GM19035 (cell line): ENCODE data around the gene FOXI1.
"Not testable (repeated sequence)": the region's sequence is repeated elsewhere in the genome, so short reads cannot be mapped to it uniquely, and the experiment has no call there.

Experiments
- ATAC-seq: cut with Tn5 transposase; IDR thresholded peaks from one replicate; pipeline ENCODE4 v1.9.1; 2021; ENCODE audit not compliant: unreplicated experiment

The FOXI1 gene

DNA sequence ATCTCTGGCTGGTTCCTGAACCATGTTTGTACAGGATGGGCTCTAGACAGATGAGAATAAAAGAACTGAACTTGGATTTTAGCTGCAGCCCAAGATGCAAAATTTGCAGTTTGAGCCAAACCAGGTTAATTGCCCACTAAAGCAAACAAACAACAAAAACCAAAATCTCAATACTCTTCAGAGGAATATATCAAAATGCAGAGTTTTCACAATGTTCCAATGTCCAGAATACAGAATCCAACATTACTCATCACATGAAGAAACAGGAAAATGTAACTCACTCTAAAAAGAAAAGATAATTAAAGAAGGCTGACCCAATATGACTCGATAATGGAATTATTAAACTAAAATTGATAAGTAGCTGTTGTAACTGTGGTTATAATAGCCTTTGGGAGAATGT lies 20.4 kb downstream of the FOXI1 start:
- ATAC-seq, result no peak

DNA sequence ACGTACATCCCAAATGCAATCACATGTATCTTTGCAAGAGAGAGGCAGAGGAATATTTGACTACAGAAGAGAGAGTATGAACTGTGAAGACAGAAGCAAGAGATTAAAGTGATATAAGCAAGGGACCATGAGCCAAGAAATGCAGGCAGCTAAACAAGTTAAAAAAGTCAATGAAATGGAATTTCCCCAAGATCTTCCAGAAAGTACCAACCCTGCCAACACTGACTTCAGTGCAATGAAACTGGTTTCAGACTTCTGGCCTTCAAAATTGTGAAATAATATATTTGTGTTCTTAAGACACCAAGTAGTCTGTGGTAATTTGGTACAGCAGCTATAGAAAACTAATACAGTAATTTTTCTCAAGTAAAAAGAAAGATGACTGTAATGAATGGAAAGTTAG lies 20.9 kb downstream of the FOXI1 start:
- ATAC-seq, result no peak

DNA sequence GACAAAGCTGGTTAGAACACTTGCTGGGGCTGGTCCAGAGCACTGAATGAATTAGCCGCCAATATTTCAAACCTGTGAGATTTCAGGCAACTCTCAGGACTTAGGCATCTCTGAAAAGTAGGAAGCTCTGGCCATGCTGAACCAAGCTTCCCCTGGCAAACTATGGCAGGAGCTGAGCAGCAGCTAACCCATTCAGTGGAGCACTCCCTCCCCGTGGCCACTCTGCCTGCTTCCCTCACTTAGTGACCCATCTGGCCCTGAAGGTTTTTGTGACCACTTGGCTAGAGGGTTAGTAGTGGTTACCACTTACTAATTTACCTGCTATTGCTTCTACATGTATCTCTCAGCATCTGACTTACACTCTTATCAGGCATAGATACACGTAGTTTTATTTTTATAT lies 25.5 kb downstream of the FOXI1 start:
- ATAC-seq, result no peak

DNA sequence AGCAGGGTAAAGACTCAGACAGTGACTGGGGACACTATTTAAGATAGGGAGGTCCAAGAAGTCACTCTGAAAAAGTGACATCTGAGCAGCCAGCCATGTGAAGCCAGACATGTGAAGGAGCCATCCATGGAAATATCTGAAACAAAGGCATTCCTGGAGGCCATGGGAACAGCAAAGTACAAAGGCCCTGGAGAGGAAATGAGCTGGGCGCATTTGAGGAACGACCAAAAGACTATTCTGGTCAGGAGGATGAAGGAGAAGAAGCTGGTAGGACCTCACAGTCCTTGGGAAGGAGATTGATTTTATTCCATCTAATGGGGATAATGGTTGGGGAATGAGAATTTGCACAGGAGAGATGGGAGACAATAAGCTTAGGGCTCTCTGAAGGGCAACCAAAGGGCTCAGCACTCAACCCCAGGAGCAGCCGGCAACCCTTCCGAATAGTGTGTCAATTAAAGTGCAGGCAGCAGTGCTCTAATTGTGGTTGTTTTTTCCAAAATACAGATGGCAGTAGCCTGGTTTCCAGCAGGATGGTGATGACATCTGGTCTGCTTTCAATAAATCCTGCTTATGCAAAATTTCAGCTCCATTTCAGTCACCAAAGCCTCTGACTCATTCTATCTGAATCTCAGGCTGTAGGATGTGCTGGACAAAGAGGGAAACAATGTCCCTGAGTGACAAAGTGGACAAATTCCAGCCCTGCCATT lies 26.7 kb downstream of the FOXI1 start:
- no peak for ATAC-seq

DNA sequence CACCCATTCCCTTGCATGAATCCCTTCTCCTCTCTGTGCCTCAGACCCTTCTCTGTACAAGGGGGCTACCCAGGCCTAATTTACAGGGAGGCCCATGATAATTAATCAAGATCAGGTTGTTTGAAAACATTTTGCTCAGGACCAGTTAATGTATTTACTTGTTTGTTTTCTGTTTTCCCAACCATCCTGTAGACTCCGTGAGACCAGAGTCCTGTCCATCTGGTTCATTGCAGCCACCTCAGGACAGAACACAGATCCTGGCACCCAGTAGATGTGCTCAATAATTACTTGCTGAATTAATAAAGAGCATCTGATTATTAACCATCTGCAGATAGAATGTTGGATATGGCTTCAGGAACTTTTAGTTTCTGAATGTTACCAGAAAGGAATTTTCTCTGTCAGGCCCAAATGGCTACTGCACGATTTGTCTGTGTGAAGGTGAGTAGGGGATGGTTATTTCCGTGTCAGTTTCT lies 27.3 kb downstream of the FOXI1 start:
- ATAC-seq, result no peak

DNA sequence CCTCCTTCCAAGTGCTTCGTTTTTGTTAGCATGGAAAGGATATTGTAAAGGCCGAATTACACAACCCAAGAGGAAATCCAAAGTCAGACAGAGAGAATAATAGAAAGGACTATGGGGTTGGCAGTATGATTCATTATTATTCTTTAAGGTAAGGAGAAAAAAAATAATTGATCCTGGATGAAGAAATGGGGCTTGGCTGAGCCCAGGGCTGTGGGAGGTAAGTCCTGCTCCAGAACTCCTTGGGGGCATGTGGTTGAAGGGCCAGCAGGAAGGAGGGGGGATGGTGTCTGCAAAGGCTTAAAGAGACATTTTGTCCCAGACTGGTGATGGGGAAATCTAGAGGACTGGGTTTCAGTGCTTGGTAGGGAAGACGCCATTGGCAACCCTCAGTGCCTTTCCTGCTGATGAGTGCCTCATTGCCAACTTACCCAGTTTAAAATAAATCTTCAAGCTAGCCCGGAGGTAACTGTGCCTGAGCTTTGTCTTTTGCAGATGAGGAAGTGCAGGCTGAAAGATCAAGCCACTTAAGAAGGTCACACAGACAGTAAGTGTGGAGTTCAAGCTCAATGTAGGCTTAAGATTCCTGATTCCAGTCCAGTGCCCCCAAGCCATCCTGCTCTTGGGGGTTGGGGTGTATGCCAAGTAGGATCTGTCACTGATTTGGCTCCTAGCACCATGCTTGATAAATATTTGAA lies 30.2 kb downstream of the FOXI1 start:
- no peak for ATAC-seq

DNA sequence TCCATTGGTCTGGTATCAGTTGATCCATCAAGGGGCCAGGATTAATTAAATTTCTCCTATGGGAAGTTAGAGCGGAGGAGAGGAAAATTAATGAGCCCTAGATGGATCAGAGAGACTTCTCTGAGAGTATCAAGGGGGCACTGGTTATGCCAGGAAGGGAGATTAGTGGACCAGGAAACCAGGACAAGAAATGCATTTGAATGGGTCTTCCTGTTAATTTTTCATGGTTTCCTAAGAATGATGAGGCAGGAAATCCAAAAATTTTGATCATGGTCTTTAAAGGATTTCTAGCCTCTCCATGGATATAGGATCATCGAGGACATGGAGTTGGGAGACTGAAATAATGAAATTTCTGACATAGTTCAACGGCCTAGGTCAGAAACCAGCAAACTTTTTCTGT lies 30.8 kb downstream of the FOXI1 start:
- ATAC-seq, result no peak

DNA sequence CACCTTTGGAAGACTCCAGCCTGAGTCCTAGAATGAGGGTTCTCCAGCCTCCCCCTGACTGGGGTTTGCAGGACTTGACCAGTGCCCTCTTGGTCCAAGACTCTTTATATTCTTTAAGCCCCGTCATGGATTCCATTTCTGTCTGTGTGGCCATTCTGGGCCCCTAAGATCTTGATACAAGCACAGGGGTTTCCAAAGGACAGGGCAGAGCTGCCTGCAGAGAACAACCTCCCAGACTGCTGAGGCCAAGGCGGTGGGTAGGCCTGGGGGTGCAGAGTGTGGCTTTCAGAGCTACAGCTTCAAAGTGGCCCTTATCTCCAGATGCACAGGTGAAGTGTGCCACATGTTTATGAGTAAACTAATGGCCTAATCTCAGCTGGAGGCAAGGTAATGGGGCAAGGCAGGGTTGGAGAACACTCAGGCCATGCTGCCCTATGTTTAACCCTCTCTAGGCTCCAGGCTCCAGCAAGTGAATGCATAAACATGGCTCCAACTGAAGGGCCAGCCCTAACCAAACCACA lies 32.1 kb downstream of the FOXI1 start:
- ATAC-seq, result no peak

DNA sequence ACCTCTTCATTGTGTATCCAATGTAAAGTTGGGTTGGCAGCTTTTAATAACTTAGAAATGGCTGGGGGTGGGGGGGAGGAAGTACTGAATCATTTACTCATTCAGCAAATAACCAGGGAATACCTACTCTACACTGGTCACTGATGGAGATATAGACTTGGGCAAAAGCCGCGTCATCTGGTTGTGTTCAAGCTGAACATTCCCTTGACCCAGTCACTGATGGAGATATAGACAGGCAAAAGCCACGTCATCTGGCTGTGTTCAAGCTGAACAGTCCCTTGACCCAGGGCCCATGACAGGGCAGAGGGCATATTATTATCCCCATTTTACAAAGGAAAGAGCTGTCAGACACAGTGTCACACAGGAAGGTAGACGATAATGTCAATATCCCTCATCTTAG lies 32.6 kb downstream of the FOXI1 start:
- ATAC-seq, result no peak

DNA sequence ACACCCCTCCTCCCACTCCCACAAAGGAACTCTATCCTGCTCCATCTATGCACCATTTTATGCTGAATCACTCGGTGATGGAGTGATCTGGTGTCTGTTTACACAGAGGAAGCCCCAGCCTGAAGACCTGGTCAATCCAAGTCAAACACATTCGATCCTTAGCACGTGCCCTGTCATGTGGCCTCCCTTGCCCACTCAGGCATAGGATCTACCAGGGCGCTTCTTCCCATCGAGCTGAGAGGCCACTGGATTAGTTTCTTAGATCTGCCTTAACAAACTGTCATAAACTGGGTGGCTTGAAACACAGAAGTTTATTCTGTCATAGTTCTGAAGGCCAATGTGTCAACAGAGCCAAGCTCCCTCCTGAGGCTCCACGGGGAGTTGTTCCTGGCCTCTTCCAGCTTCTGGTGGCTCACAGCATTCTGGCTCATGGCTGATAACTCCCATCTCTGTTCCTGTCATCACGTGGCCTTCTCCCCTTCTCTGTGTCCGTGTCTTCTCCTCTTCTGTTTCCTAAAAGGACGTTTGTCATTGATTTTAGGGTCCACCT lies 34.2 kb downstream of the FOXI1 start:
- ATAC-seq, result no peak

DNA sequence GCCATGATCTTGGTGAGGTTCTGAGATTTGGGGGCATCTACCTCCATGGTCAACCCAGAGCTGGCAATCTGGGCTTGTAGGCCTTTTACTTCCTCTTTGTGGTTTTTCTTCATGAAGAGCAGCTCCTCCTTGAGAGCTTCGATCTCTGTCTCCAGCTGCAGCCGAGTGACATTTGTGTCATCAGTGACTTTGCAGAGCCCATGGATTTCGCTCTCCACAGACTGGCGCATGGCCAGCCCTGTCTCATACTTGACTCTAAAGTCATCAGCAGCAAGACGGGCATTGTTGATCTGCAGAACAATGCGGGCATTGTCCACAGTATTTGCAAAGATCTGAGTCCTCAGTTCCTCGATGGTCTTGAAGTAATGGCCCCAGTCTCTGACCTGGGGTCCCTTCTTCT lies 35.5 kb downstream of the FOXI1 start:
- ATAC-seq, result not testable (repeated sequence)

DNA sequence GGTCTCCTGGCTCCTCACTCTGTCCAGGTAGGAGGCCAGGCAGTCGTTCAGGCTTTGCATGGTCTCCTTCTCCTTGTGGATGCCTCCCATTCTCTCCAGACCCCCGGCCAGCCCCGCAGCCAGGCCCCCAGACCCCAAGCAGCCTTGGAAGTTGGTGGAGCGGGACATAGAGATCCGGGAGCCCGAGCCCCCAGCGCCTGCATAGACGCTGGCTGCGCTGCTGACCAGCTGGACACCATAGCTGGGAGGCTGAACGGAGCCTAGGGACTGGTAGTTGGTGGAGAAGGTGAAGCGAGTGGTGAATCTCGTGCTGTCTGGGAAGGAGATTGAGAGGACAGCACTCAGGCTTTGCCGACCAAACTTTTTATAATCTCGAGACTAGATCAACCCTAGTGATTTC lies 35.9 kb downstream of the FOXI1 start:
- no peak for ATAC-seq

DNA sequence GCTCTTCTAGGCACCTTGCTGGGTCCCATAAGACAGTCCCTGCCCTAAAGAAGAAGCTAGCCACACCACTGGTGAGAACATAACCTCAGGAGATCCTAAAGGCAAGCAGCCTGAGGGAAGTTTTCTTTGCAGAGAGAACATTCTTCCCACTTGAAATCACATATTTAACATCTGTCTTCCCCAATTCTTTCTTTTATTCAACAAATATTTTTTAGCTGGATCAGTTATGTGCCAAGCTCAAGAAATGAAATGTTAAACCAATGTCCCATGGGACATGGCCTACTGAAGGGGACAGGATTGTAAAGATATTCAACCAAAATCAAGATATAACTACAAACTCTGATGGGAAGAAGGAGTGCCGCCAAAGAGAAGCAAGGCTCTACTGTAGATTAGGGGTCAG lies 36.5 kb downstream of the FOXI1 start:
- no peak for ATAC-seq

DNA sequence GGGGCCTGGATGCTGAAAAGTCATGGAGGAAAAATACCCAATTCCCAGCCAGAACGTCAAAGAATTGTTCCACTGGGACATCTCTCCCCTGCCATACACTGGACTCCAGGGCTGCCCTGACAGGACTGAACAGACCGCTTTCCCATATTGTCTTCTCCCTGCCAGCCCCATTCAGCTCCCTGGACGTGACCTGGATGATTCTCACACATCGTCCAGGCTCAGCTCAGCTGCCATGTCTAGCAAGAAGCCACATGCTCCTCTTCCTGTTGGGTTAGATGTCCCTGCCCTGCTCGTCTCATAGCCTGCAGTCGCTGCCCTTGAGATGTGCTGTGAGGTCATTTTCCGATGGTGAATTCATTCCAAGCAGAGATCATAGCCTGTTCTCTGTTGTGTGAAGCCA lies 37.4 kb downstream of the FOXI1 start:
- ATAC-seq, result no peak

DNA sequence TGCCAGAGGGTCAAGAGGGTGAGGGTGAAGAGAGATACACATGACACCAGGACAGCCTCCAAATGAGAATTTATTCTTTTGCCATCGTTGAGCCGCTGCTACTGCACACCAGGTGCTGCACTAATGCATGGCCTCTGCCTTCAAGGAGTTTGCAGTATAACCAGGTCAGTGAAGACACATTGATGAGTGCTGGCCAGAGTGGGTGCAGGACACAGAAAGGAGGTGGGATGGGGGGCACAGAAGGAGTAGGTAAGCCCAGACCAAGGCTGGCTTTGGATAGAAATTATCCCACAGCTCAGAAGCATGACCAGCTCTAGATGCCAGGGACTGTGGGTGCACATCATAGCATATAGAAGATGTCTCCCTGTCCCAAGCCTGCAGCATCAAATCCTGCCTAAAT lies 38.0 kb downstream of the FOXI1 start:
- ATAC-seq, result no peak

DNA sequence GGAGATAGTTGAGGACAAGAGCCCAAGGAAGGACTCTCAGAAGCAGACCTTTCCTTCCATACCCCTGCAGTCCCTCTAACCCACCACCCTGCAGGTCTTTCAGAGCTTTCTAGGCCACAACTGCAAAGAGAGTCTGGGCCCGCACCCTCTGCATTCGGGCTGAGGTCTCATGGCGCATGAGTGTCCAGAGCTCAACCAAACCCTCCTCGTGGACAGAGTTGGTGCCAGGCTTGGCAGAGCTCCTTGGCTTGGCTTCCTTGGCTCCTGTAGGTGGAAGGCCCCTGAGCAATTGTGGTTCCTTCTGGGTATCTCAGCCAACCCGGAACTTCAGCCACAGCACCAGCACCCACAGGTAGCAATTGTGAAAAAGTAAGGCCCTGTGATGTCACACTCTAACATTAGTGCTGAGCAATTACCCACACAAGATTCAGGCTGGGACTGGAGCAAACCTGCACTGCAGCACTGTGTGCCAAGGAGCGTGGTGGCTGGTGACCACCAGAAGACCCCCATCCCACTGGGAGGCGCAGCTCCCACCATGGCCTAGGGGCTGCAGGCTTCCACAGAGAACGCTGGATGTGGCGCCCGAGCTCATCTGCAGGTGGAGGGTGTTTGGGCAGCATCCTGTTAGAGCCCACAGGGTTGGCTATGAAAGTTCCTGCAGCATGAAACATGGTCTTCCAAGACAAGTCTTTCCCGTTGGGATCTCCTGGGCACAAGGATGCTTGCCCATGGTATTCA lies 38.8 kb downstream of the FOXI1 start:
- ATAC-seq, result no peak

DNA sequence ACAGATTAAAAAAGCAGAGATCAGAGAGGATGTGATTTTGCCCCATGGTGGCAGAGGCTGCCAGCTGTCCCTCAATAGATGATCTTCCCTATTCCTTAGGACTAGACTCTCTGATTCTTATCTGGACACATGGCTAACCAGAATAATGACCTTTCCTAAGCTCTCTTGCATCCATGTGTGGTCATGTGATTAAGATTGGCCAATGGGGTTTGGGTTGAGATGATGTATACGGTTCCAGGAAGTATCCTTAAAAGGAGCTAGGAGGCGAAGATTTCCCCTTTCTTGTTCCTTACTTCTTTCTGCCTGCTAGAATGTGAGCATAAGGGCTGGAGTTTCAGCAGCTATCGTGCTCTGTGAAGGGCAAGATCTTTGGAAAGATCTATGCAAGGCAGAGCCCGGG lies 39.8 kb downstream of the FOXI1 start:
- no peak for ATAC-seq

DNA sequence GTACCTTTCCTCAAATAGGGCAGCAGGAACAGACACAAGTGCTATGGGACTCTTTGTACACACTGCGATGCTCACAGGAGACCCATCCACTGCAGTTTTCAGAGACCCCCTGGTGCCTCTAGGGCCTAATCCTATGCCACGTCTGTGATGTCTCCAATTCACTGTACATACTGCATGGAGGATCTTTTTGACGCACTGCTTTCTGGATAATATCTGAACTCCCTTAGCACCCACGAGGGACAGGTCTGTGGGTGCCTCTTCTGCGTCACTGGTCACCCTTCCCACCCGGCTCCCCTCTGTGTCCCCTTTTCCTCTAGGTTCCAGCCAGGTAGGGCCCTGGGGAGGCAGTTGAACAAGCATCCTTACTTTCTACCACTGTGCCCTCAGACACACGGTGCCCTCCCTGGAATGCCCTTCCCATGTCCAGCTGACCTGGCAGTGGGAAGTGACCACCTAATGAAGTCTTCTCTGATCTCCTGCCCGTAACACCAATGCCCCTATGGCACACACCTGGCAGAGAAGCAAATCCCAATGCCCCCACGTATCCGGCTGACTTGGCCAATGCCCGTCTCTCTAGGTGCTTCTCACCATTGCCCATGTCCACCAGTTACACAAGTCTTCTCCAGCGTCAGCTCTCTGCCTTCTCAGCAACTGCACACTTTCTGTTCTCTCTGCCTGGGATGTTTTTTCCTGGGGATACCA lies 41.5 kb downstream of the FOXI1 start:
- ATAC-seq, result no peak

DNA sequence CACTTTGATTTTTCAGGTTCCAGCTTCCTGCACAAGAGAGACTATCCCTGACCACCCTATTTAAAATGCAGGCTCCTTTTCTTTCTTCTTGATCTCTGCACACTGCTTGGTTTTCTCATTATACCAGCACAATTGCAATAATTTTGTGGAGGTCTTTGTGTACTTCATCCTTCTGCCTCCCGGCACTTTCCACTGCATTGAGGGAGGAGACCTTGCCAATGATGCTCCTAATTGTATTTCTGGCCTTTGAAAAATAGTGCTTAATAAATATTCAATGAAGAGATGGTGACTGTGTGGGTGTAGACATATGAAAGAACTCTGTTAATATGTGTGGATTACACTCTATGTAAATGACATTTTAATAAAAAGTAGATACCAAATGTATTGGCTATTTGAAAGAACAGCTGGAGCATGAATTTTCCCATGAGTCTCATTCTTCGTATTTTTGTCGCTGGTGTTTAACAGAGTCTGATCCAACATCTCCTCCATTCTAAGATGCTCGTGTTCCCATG lies 42.1 kb downstream of the FOXI1 start:
- ATAC-seq, result no peak

DNA sequence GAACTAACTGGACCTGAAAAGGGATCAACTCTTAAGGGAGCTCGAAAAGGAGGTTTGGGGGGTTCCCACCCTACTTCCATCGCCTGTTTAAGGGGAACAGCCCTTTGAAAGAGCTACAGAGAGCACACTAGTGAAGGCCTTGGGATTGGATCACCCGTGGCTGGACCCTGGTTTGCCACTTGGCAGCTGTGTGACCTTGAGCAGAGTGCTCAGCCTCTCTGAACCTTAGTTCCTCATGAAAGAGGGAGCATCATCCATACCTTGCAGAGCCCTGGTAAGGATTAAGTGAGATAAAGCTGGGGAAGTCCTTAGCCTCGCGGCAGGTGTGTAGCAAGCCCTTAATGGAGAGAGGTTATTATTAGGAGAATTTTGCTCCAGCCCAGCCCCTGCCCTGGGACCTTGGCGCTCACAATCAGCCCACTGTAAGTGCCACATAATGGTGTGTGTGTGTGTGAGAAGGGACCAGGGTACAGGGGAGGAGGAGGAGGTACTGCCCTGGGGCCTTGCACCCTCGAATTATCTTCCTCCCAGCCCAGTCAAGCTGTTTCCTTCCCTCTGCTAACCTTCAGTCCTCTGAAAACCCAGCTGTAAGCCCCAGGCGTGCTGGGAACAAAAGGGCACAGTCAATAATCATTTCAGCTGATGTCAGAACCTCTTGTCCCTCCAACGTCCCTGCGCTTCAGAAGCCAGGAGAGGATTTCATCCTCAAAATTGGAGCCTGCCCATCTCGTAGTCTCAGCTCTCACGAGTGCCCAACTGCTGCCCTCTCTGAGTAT lies 42.9 kb downstream of the FOXI1 start:
- no peak for ATAC-seq
